HEK293T (cell line): ENCODE results near the gene SH3PXD2B.

Source experiments
- BHLHE40 ChIP-seq: fragments of 450-650 bp; IDR thresholded peaks from 2 replicates; pipeline ENCODE4 v1.6.1; 2016; ENCODE audit warnings: mild to moderate bottlenecking, moderate library complexity, borderline replicate concordance
- FOXA1 ChIP-seq: fragments of 450-650 bp; IDR thresholded peaks from 2 replicates; pipeline ENCODE4 v1.6.1; 2016; ENCODE audit warnings: mild to moderate bottlenecking
- NFRKB ChIP-seq: fragments of 450-650 bp; IDR thresholded peaks from 2 replicates; pipeline ENCODE4 v1.6.1; 2016; ENCODE audit warnings: mild to moderate bottlenecking, moderate library complexity
- SP1 ChIP-seq: fragments of 450-650 bp; IDR thresholded peaks from 2 replicates; pipeline ENCODE4 v1.6.1; 2017
- TARDBP ChIP-seq: fragments of 450-650 bp; IDR thresholded peaks from 2 replicates; pipeline ENCODE4 v1.6.1; 2016

DNA sequence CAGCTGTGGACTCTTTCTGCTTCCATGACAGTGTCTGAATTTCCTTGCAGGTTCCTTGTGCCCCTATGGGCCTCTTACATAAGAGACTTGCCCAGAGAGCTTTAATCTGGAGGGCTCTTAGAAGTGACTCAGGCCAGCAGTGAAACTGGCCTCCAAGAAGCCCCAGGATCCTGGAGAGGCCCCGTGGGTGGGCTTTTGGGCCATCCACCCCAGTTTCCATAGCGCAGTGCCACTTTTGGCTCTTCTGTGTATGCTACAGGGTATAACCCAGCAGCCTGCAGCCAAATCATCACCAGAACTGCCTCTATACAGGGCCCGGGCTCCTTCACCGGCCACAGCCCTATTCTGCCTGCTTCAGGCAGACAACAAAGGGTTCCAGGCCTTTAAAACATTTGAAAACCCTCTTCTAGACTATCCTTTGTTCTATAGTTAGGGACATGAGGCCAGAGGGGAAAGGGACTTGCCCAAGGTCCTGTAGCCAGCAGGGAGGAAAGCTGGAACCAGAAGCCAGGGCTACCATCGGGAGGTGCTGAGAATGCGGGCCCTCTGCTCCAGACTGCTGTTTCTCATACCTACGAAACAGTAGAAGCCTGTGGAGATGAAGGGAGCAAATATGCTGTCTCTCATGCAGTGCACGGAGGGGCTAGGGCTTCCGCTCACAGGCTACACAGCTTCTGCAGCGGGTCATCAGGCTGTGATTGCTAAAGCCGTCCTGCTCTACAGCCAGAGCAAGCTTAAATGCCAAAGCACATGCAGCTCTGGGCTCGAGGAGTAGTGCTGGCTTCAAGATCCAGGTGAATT is 18.0 kb downstream of the SH3PXD2B start:
- TF ChIP-seq TARDBP: no peak
- no peak for TF ChIP-seq FOXA1
- no peak for TF ChIP-seq SP1
- no peak for TF ChIP-seq NFRKB
- no peak for TF ChIP-seq BHLHE40
